ENCODE data around the gene PRR22.

DNA sequence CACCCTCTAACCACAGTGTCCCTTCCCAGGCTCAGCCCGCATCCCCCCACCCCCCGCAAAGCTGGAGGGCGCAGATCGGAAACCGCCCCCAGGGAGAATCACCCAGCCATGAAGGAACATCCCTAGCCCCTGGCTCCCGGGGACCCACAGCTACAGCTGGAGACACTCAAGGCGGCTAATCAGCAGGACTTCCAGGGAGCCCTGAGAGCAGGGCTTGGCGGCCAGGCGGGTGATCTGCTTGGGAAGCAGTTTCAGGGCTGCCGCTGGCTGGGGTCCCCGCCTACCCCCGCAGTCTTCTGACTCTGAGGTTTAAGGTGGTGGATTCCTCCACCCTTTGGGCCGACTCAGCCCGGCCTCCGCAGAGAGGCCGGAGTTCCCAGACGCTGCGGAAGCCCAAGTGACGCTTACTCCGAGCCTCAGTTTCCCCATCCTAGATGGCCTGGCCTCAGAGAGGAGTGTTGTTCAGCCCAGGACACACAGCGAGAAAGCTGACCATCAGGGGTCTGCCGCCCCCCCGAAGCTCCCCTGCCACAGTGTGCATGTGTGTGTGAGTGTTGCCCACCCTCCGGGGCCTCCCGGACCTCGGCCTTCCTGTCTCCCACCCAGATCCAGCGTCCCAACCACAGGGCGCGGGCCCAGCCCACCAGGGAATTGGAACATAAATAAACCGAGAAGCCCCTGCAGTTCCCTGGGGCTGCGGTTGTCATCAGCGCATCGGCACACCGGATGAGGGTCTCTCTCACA lies 45.2 kb upstream of the PRR22 start:
- no peak for TF ChIP-seq EZH2phosphoT487 (IDR thresholded peaks at IDR 0.05; ENCODE audit: borderline replicate concordance, low read depth, low read length)
- TF ChIP-seq, protein P1, sequence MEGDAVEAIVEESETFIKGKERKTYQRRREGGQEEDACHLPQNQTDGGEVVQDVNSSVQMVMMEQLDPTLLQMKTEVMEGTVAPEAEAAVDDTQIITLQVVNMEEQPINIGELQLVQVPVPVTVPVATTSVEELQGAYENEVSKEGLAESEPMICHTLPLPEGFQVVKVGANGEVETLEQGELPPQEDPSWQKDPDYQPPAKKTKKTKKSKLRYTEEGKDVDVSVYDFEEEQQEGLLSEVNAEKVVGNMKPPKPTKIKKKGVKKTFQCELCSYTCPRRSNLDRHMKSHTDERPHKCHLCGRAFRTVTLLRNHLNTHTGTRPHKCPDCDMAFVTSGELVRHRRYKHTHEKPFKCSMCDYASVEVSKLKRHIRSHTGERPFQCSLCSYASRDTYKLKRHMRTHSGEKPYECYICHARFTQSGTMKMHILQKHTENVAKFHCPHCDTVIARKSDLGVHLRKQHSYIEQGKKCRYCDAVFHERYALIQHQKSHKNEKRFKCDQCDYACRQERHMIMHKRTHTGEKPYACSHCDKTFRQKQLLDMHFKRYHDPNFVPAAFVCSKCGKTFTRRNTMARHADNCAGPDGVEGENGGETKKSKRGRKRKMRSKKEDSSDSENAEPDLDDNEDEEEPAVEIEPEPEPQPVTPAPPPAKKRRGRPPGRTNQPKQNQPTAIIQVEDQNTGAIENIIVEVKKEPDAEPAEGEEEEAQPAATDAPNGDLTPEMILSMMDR (conservative IDR thresholded peaks at IDR 0.05; ENCODE audit: low read length) = no peak
